Right ventricle myocardium superior (tissue), 1 donor: ENCODE data around the gene CENPO. TPM values are rescaled to one million over a fixed set of nuclear protein-coding genes. Genes with fewer than 3 reads are reported as not detected.

Experiments
- ATAC-seq: fragments of 200-7000 bp; cut with Tn5 transposase; one replicate; pipeline ENCODE4 v1.9.1; 2020; ENCODE audit warnings: mild to moderate bottlenecking; ENCODE audit not compliant: poor library complexity
- DNase-seq: peaks from one replicate; pipeline ENCODE4 v3.0.0-alpha.2; 2020
- intact Hi-C: fragments of 100-400 bp; cut with DNase I; formaldehyde crosslinking; loops from one replicate; pipeline ENCODE4 v1.11.2; 2022
- total RNA-seq: library from RNA; stranded (reverse); fragmentation: NEBNext Ultra II Directional; extraction: Animal tissue kit (Norgen Biotek cat#: 25700); gene quantifications from one replicate; pipeline ENCODE4 v1.2.1, GENCODE V29; 2021
- donor health status: DM: no; HTN: yes; CAD: no; lungs with severe emphysema.

CENPO gene
- total RNA-seq, 1 donor from 2014 or later, result 2.2 TPM

GRCh38 chr2:24850944-24851343 lies 57.7 kb downstream of the CENPO start:
- intact Hi-C loops, result no loop called here
- ATAC-seq, result no peak
- DNase-seq, result no peak

- DNase-seq, result no peak
- ATAC-seq, result no peak
- intact Hi-C loops, result no loop called here
Observed at GRCh38 chr2:24852026-24852425, 58.8 kb downstream of the CENPO start.

- no peak for ATAC-seq
- intact Hi-C loops, result no loop called here
- no peak for DNase-seq
Observed at GRCh38 chr2:24852431-24853020, 59.3 kb downstream of the CENPO start.

- DNase-seq (no peak), ATAC-seq (no peak)
- intact Hi-C loops, result no loop called here
Observed at GRCh38 chr2:24853046-24853445, 59.8 kb downstream of the CENPO start.

GRCh38 chr2:24853996-24854395 lies 60.8 kb downstream of the CENPO start:
- intact Hi-C loops, result no loop called here
- ATAC-seq, result no peak

GRCh38 chr2:24855022-24855622 lies 61.9 kb downstream of the CENPO start:
- intact Hi-C loops, result no loop called here
- DNase-seq (no peak), ATAC-seq (peak; percentile 62)

More at GRCh38 chr2:24853996-24854395, 60.8 kb downstream of the CENPO start:
- no peak for DNase-seq

GRCh38 chr2:24855726-24856125 lies 62.5 kb downstream of the CENPO start:
- ATAC-seq (peak; percentile 65), DNase-seq (peak; percentile 81)
- intact Hi-C loops, result no loop called here

GRCh38 chr2:24856791-24857211 lies 63.6 kb downstream of the CENPO start:
- intact Hi-C loops, result no loop called here
- ATAC-seq (peak; percentile 24), DNase-seq (no peak)

GRCh38 chr2:24857746-24858145 lies 64.5 kb downstream of the CENPO start:
- no peak for ATAC-seq
- intact Hi-C loops, result no loop called here
- no peak for DNase-seq

GRCh38 chr2:24858996-24859395 lies 65.8 kb downstream of the CENPO start:
- intact Hi-C loops, result no loop called here
- no peak for ATAC-seq
- DNase-seq, result no peak

GRCh38 chr2:24859968-24860600 lies 66.9 kb downstream of the CENPO start:
- no peak for DNase-seq
- intact Hi-C loops, result no loop called here
- ATAC-seq, result no peak

- intact Hi-C loops, result no loop called here
- ATAC-seq, result no peak
- DNase-seq, result no peak
Observed at GRCh38 chr2:24860631-24861030, 67.4 kb downstream of the CENPO start.

- intact Hi-C loops, result no loop called here
- DNase-seq (peak; percentile 71), ATAC-seq (peak; percentile 80)
Observed at GRCh38 chr2:24861500-24861899, 68.3 kb downstream of the CENPO start.

GRCh38 chr2:24863641-24864040 lies 70.4 kb downstream of the CENPO start:
- intact Hi-C loops, result no loop called here
- DNase-seq (no peak), ATAC-seq (peak; percentile 40)

GRCh38 chr2:24866946-24867345 lies 73.7 kb downstream of the CENPO start:
- DNase-seq (no peak), ATAC-seq (no peak)

GRCh38 chr2:24870440-24870839 lies 77.2 kb downstream of the CENPO start:
- intact Hi-C loops, result no loop called here
- no peak for DNase-seq
- no peak for ATAC-seq

More at GRCh38 chr2:24866946-24867345, 73.7 kb downstream of the CENPO start:
- intact Hi-C loops, result no loop called here

- ATAC-seq, result no peak
- intact Hi-C loops, result no loop called here
Observed at GRCh38 chr2:24870891-24871705, 77.9 kb downstream of the CENPO start.

GRCh38 chr2:24871852-24872333 lies 78.7 kb downstream of the CENPO start:
- ATAC-seq, result peak; percentile 51
- no peak for DNase-seq
- intact Hi-C loops, result no loop called here

More at GRCh38 chr2:24870891-24871705, 77.9 kb downstream of the CENPO start:
- no peak for DNase-seq
